ENCODE results near the gene LMAN2.

GRCh38 chr5:177339107-177339638, 12.3 kb downstream of the LMAN2 start:
- TF ChIP-seq CTCF (IDR thresholded peaks at IDR 0.05) (no peak), POLR2A (IDR thresholded peaks at IDR 0.05) (no peak), POLR2AphosphoS5 (IDR thresholded peaks at IDR 0.05) (no peak), EP300 (IDR thresholded peaks at IDR 0.05; ENCODE audit: low read depth) (no peak)

Measured in transverse colon (tissue), 4 donors.